GM12878 (cell line): ENCODE measurements around the gene CD34.

ENCODE experiments used
- ATF7 ChIP-seq: fragments of 450-650 bp; IDR thresholded peaks from 2 replicates; pipeline ENCODE4 v1.6.1; 2016; ENCODE audit warnings: low read depth, mild to moderate bottlenecking
- BHLHE40 ChIP-seq, 2 experiments: fragments of 450-650 bp in 1 of 2; IDR thresholded peaks; 2 replicates each; pipeline ENCODE4 v1.6.1; 2011 to 2017; ENCODE audit warnings: low read depth in 2 of 2, borderline replicate concordance in 1 of 2, improper control_type of control experiment in 1 of 2, low read length in 1 of 2, mild to moderate bottlenecking in 1 of 2
- EP300 ChIP-seq, 2 experiments: fragments of 150-350 bp in 1 of 2; IDR thresholded peaks; 2 replicates each; pipeline ENCODE4 v1.6.1; 2011 to 2012; ENCODE audit warnings: low read depth in 2 of 2, low read length in 2 of 2, borderline replicate concordance in 1 of 2, improper control_type of control experiment in 1 of 2, inconsistent platforms in 1 of 2; ENCODE audit not compliant: control insufficient read depth in 1 of 2
- HDAC6 ChIP-seq: fragments of 200-600 bp; sonication (generic); IDR thresholded peaks from one replicate; pipeline ENCODE4 v1.8.0; 2017; ENCODE audit warnings: antibody characterized with exemption; ENCODE audit not compliant: unreplicated experiment
- MYC ChIP-seq: IDR thresholded peaks from 2 replicates; pipeline ENCODE4 v1.6.1; 2011; ENCODE audit warnings: mild to moderate bottlenecking, low read length, moderate library complexity, inconsistent platforms; ENCODE audit not compliant: insufficient read depth, insufficient replicate concordance, insufficient read length, severe bottlenecking
- RBBP5 ChIP-seq: fragments of 200-600 bp; sonication (generic); conservative IDR thresholded peaks from 2 replicates; pipeline ENCODE4 v1.6.1; 2016
- SIN3A ChIP-seq: IDR thresholded peaks from 2 replicates; pipeline ENCODE4 v1.6.1; 2012; ENCODE audit warnings: low read depth, low read length, improper control_type of control experiment
- SMC3 ChIP-seq: IDR thresholded peaks from 2 replicates; pipeline ENCODE4 v1.6.1; 2011; ENCODE audit warnings: low read length, improper control_type of control experiment, borderline replicate concordance
- TAF1 ChIP-seq: IDR thresholded peaks from 2 replicates; pipeline ENCODE4 v1.6.1; 2011; ENCODE audit warnings: mild to moderate bottlenecking, low read depth, low read length, borderline replicate concordance
- ZNF207 ChIP-seq: fragments of 450-650 bp; IDR thresholded peaks from 2 replicates; pipeline ENCODE4 v1.6.1; 2014; ENCODE audit warnings: antibody characterized with exemption, mild to moderate bottlenecking, borderline replicate concordance
- ZNF24 ChIP-seq: fragments of 450-650 bp; IDR thresholded peaks from 2 replicates; pipeline ENCODE4 v1.6.1; 2017; ENCODE audit warnings: antibody characterized with exemption, mild to moderate bottlenecking
- TF ChIP-seq, protein P1 (sequence below): fragments of 450-650 bp; IDR thresholded peaks from 2 replicates; pipeline ENCODE4 v1.6.1; 2017; ENCODE audit warnings: mild to moderate bottlenecking
- TF ChIP-seq, protein P2 (sequence below): fragments of 450-650 bp; formaldehyde crosslinking; IDR thresholded peaks from 2 replicates; pipeline ENCODE4 v1.4.0; 2022; ENCODE audit warnings: mild to moderate bottlenecking, moderate library complexity
- TF ChIP-seq, protein P3 (sequence below), 3 experiments: IDR thresholded peaks in 2 of 3; conservative IDR thresholded peaks in 1 of 3; 2 replicates each; pipeline ENCODE4 v1.5.1; 2011; ENCODE audit warnings: low read depth in 3 of 3, low read length in 3 of 3, mild to moderate bottlenecking in 3 of 3, control low read depth in 2 of 3, moderate library complexity in 2 of 3, inconsistent platforms in 1 of 3, mixed read lengths in 1 of 3; ENCODE audit not compliant: control insufficient read depth in 2 of 3, insufficient read depth in 1 of 3; ENCODE audit errors: extremely low read depth in 1 of 3

DNA sequence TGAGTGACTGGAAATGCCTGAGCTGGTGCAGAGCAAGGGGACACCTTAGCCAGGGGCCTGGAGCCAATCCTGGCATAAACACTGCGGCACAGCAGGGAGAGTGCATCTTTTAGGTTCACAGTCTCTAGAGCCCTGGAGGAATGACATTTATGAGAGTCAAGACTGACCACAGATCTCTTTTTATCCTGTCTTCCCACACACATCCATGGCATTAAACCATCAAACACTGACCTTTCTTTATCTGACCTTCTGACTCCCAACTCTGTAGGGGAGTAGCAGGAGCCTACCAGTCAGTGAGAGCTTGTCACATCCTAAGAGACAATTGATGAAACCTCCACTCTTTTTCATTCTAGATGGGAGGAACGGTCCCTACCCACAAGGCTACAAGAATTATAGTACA is 7.9 kb downstream of the CD34 start:
- no peak for TF ChIP-seq ZNF24
- no peak for TF ChIP-seq ZNF207
- TF ChIP-seq BHLHE40 (IDR thresholded peaks at IDR 0.05; ENCODE audit: borderline replicate concordance in 1 of 2, low read depth in 2 of 2, low read length in 1 of 2): no peak
- TF ChIP-seq, protein P1, sequence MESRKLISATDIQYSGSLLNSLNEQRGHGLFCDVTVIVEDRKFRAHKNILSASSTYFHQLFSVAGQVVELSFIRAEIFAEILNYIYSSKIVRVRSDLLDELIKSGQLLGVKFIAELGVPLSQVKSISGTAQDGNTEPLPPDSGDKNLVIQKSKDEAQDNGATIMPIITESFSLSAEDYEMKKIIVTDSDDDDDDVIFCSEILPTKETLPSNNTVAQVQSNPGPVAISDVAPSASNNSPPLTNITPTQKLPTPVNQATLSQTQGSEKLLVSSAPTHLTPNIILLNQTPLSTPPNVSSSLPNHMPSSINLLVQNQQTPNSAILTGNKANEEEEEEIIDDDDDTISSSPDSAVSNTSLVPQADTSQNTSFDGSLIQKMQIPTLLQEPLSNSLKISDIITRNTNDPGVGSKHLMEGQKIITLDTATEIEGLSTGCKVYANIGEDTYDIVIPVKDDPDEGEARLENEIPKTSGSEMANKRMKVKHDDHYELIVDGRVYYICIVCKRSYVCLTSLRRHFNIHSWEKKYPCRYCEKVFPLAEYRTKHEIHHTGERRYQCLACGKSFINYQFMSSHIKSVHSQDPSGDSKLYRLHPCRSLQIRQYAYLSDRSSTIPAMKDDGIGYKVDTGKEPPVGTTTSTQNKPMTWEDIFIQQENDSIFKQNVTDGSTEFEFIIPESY: no peak
- TF ChIP-seq, protein P2, sequence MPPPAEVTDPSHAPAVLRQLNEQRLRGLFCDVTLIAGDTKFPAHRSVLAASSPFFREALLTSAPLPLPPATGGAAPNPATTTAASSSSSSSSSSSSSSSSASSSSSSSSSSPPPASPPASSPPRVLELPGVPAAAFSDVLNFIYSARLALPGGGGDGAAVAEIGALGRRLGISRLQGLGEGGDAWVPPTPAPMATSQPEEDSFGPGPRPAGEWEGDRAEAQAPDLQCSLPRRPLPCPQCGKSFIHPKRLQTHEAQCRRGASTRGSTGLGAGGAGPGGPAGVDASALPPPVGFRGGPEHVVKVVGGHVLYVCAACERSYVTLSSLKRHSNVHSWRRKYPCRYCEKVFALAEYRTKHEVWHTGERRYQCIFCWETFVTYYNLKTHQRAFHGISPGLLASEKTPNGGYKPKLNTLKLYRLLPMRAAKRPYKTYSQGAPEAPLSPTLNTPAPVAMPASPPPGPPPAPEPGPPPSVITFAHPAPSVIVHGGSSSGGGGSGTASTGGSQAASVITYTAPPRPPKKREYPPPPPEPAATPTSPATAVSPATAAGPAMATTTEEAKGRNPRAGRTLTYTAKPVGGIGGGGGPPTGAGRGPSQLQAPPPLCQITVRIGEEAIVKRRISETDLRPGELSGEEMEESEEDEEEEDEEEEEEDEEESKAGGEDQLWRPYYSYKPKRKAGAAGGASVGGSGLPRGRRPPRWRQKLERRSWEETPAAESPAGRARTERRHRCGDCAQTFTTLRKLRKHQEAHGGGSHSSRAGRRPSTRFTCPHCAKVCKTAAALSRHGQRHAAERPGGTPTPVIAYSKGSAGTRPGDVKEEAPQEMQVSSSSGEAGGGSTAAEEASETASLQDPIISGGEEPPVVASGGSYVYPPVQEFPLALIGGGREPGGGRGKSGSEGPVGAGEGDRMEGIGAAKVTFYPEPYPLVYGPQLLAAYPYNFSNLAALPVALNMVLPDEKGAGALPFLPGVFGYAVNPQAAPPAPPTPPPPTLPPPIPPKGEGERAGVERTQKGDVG (CRISPR knock-in tag): no peak
- TF ChIP-seq TAF1: no peak
- no peak for TF ChIP-seq HDAC6
- TF ChIP-seq ATF7: no peak
- TF ChIP-seq, protein P3, sequence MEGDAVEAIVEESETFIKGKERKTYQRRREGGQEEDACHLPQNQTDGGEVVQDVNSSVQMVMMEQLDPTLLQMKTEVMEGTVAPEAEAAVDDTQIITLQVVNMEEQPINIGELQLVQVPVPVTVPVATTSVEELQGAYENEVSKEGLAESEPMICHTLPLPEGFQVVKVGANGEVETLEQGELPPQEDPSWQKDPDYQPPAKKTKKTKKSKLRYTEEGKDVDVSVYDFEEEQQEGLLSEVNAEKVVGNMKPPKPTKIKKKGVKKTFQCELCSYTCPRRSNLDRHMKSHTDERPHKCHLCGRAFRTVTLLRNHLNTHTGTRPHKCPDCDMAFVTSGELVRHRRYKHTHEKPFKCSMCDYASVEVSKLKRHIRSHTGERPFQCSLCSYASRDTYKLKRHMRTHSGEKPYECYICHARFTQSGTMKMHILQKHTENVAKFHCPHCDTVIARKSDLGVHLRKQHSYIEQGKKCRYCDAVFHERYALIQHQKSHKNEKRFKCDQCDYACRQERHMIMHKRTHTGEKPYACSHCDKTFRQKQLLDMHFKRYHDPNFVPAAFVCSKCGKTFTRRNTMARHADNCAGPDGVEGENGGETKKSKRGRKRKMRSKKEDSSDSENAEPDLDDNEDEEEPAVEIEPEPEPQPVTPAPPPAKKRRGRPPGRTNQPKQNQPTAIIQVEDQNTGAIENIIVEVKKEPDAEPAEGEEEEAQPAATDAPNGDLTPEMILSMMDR (IDR thresholded peaks at IDR 0.05 in 2 of 3, conservative IDR thresholded peaks at IDR 0.05 in 1 of 3; ENCODE audit: control insufficient read depth in 2 of 3, extremely low read depth in 1 of 3, insufficient read depth in 1 of 3, low read depth in 3 of 3, low read length in 3 of 3): no peak
- no peak for TF ChIP-seq EP300 (IDR thresholded peaks at IDR 0.05; ENCODE audit: borderline replicate concordance in 1 of 2, control insufficient read depth in 1 of 2, low read depth in 2 of 2, low read length in 2 of 2)
- no peak for TF ChIP-seq SMC3
- TF ChIP-seq RBBP5: no peak
- no peak for TF ChIP-seq SIN3A
- TF ChIP-seq MYC: no peak
